ENCODE data around the gene LRRC14B.
"Not testable (repeated sequence)": the region's sequence is repeated elsewhere in the genome, so short reads cannot be mapped to it uniquely, and the experiment has no call there.

LRRC14B gene

GRCh38 chr5:207599-207998 is 16.3 kb downstream of the LRRC14B start:
- no peak for DNase-seq (ENCODE audit: low read depth in 2 of 2)

DNA sequence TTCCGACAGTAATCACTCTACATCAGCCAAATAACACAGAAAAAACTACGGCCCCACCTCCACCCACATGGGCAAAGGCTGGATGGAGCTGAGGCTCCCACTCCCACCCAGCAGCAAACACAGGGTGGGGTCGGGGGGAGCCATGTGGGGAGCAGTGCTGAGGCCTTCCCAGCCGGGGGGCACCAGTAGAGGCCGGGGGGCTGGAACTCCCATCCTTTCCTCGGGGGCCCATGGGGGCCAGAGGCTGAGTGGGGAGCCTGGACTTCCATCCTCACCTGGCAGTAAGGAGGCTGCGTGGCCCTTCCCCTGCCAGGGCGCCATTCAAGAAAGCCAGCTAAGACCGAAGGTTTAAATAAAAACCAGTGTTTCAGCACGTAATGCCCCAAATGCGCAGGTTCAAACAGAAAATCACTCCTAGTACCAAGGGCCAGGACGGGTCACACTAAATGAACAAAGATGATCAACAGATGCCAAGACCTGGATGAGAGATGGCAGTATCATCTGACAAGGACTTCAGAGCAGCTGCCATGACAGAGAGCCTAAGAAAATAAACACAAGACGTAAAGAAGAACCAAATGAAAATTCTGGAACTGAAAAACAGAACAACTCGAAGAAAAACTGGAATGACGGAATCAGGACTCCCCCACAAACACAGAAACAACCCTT is 17.3 kb downstream of the LRRC14B start:
- DNase-seq (ENCODE audit: low read depth in 2 of 2), result no peak

DNA sequence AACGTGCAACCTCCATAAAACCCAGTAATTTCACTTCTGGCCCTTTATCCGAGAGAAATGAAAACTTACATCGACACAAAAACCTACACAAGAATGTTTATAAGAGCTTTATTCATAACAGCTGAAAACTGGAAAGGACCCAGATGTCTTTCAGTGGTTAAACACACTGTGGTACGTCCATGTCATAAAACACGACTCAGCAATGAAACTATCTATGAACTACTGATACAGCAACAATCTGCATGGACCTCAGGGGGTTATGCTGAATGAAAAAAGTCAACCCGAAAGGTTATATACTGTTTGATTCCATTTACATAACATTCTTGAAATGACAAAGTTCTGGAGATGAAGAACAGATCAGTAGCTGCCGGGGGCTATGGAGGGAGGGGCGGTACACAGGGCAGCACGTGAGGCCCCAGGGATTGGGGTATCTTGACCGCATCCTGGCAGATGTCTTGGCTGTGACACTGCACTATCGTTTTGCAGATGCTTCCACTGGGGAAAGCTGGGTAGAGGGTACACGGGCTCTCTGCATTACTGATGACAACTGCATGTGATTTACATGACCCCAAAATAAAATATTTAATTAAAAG is 22.6 kb downstream of the LRRC14B start:
- no peak for DNase-seq (ENCODE audit: low read depth in 2 of 2)

- not testable (repeated sequence) for DNase-seq (ENCODE audit: low read depth in 2 of 2)
These were observed 24.0 kb downstream of the LRRC14B start for GRCh38 chr5:215256-215655.

DNA sequence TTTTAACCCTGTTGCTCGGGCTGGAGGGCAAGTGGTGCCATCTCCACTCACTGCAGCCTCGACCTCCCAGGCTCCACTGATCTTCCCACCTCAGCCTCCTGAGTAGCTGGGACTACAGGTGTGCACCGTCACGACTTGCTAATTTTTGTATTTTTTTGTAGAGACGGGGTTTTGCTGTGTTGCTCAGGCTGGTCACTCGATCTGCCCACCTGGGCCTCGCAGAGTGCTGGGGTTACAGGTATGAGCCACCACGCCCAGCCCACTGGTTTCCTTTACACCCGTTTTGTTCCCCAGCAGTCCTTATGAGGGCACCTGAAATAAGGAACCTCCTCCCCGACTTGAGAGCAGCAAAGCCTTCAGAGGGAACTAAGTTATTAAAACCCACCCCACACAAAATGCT is 24.8 kb downstream of the LRRC14B start:
- DNase-seq (ENCODE audit: low read depth in 2 of 2), result not testable (repeated sequence)

DNA sequence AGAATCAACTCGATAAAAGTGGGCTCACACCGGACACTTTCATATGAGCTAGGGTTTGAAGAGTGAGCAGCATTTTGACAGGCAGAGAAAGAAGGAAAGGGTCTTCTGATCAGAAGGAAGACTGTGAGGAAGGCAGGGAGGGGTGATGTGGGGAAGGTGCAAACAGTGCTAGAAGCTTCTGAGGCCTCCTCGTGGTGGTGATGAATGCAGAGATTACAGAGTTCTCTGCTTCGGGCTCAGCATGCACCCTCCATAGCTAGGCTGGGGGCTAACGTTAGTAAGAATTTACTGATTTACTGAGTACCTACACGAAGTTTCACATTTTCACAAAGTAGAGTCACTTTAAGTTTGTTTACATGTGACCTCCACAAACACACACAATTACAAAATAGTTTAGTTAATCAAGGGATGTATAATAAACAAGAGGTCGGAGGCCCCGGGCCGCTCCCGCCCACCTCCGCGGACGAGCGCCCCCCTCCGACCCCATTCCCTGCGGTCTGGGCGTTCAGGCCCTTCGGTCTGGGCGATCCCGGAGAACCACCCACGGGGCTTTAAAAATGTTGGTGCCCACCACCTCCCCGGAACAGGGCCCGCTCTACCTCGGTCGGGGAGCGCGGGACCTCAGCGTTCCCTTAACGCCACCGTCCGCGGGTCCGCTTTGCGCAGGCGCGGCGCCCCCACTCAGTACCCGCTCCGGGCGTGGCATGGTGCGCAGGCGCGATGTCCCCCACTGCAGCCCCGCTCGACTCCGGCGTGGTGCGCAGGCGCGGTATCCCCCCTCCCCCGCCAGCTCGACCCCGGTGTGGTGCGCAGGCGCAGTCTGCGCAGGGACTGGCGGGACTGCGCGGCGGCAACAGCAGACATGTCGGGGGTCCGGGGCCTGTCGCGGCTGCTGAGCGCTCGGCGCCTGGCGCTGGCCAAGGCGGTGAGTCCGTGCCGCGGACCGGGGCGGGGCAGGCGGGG is 26.5 kb downstream of the LRRC14B start, which contains the start of the genes CCDC127 and SDHA:
Gene CCDC127, minus strand, starts transcription at position 660 of the 963 bp plus-strand sequence. CDS start 1,304 bp downstream, outside the sequence.
Gene SDHA, plus strand, starts transcription at position 827 of the 963 bp plus-strand sequence. Its CDS starts 36 bp downstream, at position 863.
- DNase-seq (ENCODE audit: low read depth in 2 of 2), result peak; percentile 95 to 97

DNA sequence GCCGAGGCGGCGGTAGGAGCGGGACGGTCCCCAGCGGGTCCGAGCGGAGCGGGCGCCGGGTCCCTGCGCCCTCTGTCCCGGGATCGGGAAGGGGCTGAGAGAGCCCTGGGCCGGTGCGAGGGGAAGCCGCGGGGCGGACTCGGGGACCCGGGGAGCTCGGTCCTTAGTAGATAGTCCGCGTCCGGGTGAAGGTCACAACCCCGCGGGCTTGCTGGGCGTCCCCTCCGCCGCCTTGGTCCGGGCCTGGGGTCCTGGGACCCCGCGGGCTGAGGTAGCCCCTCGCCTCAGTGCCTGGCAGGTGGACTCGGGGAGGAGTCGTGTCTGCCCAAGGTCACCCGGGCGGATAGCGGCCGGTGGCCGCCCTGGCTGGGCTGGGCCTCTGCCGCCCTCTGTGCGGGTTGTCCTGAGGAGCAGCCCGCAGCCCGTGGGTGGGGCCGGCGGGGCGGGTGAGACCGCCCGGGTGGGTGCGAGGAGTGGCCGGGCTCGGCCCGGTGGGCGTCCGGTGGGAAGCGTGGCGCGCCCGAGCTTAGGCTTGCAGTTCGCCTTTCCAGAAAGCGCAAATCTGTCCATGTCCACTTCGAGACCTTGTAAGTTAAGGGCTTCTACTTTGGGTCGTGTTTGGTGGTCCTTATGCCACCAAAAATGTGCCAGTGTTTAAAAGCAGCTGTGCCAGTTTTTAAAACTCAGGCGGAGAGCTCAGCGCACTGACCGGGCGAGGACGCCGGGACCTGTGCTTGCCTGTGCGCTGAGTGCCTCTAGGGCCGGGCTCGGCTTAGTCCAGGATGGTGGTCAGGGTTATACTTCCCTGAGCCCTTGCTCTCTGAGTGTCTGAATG is 27.4 kb downstream of the LRRC14B start:
- no peak for DNase-seq (ENCODE audit: low read depth in 2 of 2)

GRCh38 chr5:219460-219863 is 28.2 kb downstream of the LRRC14B start:
- DNase-seq (ENCODE audit: low read depth in 2 of 2), result no peak

GRCh38 chr5:219991-220390 is 28.7 kb downstream of the LRRC14B start:
- no peak for DNase-seq (ENCODE audit: low read depth in 2 of 2)

GRCh38 chr5:222951-223715 is 31.8 kb downstream of the LRRC14B start:
- not testable (repeated sequence) for DNase-seq (ENCODE audit: low read depth in 2 of 2)

- DNase-seq (ENCODE audit: low read depth in 2 of 2), result no peak
These were observed 32.5 kb downstream of the LRRC14B start for GRCh38 chr5:223791-224190.

GRCh38 chr5:225334-225733 is 34.0 kb downstream of the LRRC14B start:
- DNase-seq (ENCODE audit: low read depth in 2 of 2), result no peak

DNA sequence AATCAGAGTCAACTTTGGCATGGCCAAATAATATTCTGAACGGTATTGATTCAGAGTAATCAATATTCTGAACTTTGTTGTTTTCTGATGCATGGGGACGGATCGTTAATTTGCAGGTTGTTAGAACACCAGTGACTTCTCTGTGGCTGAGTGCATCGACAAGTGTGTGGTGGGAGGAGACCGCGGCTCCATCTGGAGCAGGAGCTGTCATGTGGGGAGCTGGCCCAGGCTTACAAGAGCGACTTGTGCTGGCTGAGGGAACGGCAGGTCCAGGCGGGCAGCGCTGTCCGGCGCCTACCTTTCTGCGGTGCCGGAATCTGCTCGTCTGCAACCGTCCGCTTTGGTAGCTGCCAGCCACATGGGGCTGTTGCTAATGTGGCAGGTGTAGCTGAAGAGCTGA is 36.1 kb downstream of the LRRC14B start:
- not testable (repeated sequence) for DNase-seq (ENCODE audit: low read depth in 2 of 2)

GRCh38 chr5:228886-229285 is 37.6 kb downstream of the LRRC14B start:
- DNase-seq (ENCODE audit: low read depth in 2 of 2), result no peak

DNA sequence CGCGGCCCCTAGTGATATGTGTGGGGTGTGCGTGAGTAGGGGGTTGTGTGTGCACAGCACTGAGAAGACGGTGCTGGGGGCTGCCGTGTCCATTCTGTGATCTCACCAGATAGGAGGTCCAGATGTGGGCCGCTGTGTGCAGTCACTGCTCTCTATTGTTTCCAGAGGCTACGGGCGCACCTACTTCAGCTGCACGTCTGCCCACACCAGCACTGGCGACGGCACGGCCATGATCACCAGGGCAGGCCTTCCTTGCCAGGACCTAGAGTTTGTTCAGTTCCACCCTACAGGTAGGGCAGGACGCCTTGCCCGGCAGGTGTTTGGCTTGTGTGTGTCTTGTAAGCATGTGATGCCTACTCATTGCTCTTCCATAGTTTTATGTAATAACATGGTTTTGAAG is 39.4 kb downstream of the LRRC14B start:
- DNase-seq (ENCODE audit: low read depth in 2 of 2), result no peak

GRCh38 chr5:231661-232060 is 40.4 kb downstream of the LRRC14B start:
- no peak for DNase-seq (ENCODE audit: low read depth in 2 of 2)

DNA sequence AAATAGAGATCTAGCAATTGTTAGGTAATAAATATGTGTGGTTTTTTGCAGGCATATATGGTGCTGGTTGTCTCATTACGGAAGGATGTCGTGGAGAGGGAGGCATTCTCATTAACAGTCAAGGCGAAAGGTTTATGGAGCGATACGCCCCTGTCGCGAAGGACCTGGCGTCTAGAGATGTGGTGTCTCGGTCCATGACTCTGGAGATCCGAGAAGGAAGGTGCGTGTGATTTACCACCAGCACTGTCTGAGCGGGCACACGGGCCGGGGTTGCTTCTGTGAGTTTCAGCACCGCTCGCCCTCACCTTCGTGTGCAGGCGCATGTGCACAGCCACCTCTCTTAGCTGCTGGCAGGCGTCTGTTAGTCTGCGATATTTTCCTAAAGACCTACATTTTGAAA is 42.1 kb downstream of the LRRC14B start:
- not testable (repeated sequence) for DNase-seq (ENCODE audit: low read depth in 2 of 2)

GRCh38 chr5:234450-234849 is 43.2 kb downstream of the LRRC14B start:
- no peak for DNase-seq (ENCODE audit: low read depth in 2 of 2)

GRCh38 chr5:235527-235926 is 44.2 kb downstream of the LRRC14B start:
- not testable (repeated sequence) for DNase-seq (ENCODE audit: low read depth in 2 of 2)

GRCh38 chr5:237931-238330 is 46.6 kb downstream of the LRRC14B start:
- not testable (repeated sequence) for DNase-seq (ENCODE audit: low read depth in 2 of 2)

DNA sequence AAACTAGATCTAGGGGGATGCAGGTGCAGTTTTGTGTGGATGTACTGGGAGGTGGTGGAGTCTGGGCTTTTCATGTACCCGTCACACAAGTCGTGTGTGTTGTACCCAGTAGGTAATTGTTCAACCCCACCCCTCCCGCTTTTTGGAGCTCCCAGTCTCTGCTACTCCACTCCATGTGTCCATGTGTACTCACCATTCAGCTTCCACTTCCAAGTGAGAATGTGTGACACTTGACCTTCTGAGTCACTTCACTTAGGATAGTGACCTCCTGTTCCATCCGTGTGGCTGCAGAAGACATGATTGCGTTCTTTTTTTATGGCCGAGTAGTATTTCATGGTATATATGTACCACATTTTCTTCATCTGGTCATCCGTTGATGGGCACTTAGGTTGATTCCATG is 49.3 kb downstream of the LRRC14B start:
- DNase-seq (ENCODE audit: low read depth in 2 of 2), result not testable (repeated sequence)

All from stimulated activated CD4-positive, alpha-beta T cell treated with anti-CD3 and anti-CD28 coated beads, Interleukin-15, amount 100 ng/mL, for 48 hours (primary cell).